ENCODE data around the gene GALNT9.
"Not testable (repeated sequence)": the region's sequence is repeated elsewhere in the genome, so short reads cannot be mapped to it uniquely, and the experiment has no call there.

DNA sequence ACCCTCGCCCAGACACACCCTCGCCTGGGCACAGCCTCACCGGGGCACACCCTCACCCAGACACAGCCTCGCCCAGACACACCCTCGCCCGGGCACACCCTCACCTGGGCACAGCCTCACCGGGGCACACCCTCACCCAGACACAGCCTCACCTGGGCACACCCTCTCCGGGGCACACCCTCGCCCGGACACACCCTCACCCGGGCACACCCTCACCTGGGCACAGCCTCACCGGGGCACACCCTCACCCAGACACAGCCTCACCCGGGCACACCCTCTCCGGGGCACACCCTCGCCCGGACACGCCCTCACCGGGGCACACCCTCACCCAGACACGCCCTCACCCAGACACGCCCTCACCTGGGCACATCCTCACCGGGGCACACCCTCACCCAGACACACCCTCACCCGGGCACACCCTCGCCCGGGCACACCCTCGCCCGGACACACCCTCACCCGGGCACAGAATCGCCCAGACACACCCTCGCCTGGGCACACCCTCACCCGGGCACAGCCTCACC is 25.5 kb downstream of the GALNT9 start:
- TF ChIP-seq ZFP30 (CRISPR knock-in tag; IDR thresholded peaks at IDR 0.05); ZFP3 (CRISPR knock-in tag; IDR thresholded peaks at IDR 0.05); RARB (CRISPR knock-in tag; IDR thresholded peaks at IDR 0.05); TOX (CRISPR knock-in tag; IDR thresholded peaks at IDR 0.05; ENCODE audit: borderline replicate concordance); PATZ1 (CRISPR knock-in tag; IDR thresholded peaks at IDR 0.05; ENCODE audit: borderline replicate concordance); PPARA (CRISPR knock-in tag; IDR thresholded peaks at IDR 0.05; ENCODE audit: borderline replicate concordance): not testable (repeated sequence)
- TF ChIP-seq, protein P1, sequence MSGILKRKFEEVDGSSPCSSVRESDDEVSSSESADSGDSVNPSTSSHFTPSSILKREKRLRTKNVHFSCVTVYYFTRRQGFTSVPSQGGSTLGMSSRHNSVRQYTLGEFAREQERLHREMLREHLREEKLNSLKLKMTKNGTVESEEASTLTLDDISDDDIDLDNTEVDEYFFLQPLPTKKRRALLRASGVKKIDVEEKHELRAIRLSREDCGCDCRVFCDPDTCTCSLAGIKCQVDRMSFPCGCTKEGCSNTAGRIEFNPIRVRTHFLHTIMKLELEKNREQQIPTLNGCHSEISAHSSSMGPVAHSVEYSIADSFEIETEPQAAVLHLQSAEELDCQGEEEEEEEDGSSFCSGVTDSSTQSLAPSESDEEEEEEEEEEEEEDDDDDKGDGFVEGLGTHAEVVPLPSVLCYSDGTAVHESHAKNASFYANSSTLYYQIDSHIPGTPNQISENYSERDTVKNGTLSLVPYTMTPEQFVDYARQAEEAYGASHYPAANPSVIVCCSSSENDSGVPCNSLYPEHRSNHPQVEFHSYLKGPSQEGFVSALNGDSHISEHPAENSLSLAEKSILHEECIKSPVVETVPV (CRISPR knock-in tag; IDR thresholded peaks at IDR 0.05), result not testable (repeated sequence)
